Bone marrow (tissue), 2 donors: ENCODE results near the gene TNFRSF17.
A peak's percentile ranks its signal among the peaks of the same experiment; 100 is the strongest.
"Not testable (repeated sequence)": the region's sequence is repeated elsewhere in the genome, so short reads cannot be mapped to it uniquely, and the experiment has no call there.

Source experiments
- DNase-seq, 2 donors: peaks; one replicate each; lab custom pipeline; 2025; lab: John Stamatoyannopoulos, UW

TNFRSF17 gene

GRCh38 chr16:11964761-11965551 lies at the start of gene TNFRSF17:
Gene TNFRSF17, plus strand, starts transcription at chr16:11965210. Its CDS starts 115 bp downstream, at chr16:11965325.
- no peak for DNase-seq

- DNase-seq: peak; percentile 88 to 97
Measured at GRCh38 chr16:11915644-11916523, 49.1 kb upstream of the TNFRSF17 start, which contains the start of gene GSPT1. Gene GSPT1, minus strand, starts transcription at chr16:11915956. Its CDS starts 236 bp downstream, at chr16:11915720.

GRCh38 chr16:11916524-11917285 lies 48.3 kb upstream of the TNFRSF17 start:
- no peak for DNase-seq

- not testable (repeated sequence) for DNase-seq
Measured at GRCh38 chr16:11924046-11924445, 41.0 kb upstream of the TNFRSF17 start.

- DNase-seq: not testable (repeated sequence)
Measured at GRCh38 chr16:11927350-11927749, 37.7 kb upstream of the TNFRSF17 start.

- not testable (repeated sequence) for DNase-seq
Measured at GRCh38 chr16:11941945-11942344, 23.1 kb upstream of the TNFRSF17 start, which contains the start of gene NPIPB2. Gene NPIPB2, minus strand, starts transcription at chr16:11942045. Its CDS starts 0 bp downstream, at chr16:11942045.

- no peak for DNase-seq
Measured at GRCh38 chr16:11946433-11946832, 18.6 kb upstream of the TNFRSF17 start.

GRCh38 chr16:11948819-11949218 lies 16.2 kb upstream of the TNFRSF17 start:
- no peak for DNase-seq

GRCh38 chr16:11949527-11949926 lies 15.5 kb upstream of the TNFRSF17 start:
- peak in 1 of 2 donors; percentile 23 for DNase-seq

GRCh38 chr16:11950388-11950787 lies 14.6 kb upstream of the TNFRSF17 start:
- DNase-seq: no peak

GRCh38 chr16:11953576-11953975 lies 11.4 kb upstream of the TNFRSF17 start:
- not testable (repeated sequence) for DNase-seq

GRCh38 chr16:11955713-11956123 lies 9.3 kb upstream of the TNFRSF17 start:
- DNase-seq: no peak

- DNase-seq: no peak
Measured at GRCh38 chr16:11956558-11956957, 8.5 kb upstream of the TNFRSF17 start.

GRCh38 chr16:11957591-11958395 lies 7.2 kb upstream of the TNFRSF17 start:
- no peak for DNase-seq

- not testable (repeated sequence) for DNase-seq
Measured at GRCh38 chr16:11962457-11962856, 2.6 kb upstream of the TNFRSF17 start.

- not testable (repeated sequence) for DNase-seq
Measured at GRCh38 chr16:11962978-11963377, 2.0 kb upstream of the TNFRSF17 start.

GRCh38 chr16:11963706-11964105 lies 1.3 kb upstream of the TNFRSF17 start:
- DNase-seq: no peak

- DNase-seq: no peak
Measured at GRCh38 chr16:11966173-11966572, 1.2 kb downstream of the TNFRSF17 start.

GRCh38 chr16:11967195-11967911 lies 2.3 kb downstream of the TNFRSF17 start:
- no peak for DNase-seq

- no peak for DNase-seq
Measured at GRCh38 chr16:11968577-11968976, 3.6 kb downstream of the TNFRSF17 start.
